AG09309 (cell line): ENCODE data around the gene RBMS1.

Experiments used
- DNase-seq: peaks from one replicate; pipeline ENCODE4 v3.0.0-alpha.2; 2010; ENCODE audit warnings: low read depth
- H3K4me3 ChIP-seq: 2 replicates; pipeline ENCODE4 v1.5.1; 2011; ENCODE audit warnings: mild to moderate bottlenecking, low read depth, low read length, moderate library complexity; ENCODE audit not compliant: control insufficient read depth
- CTCF ChIP-seq: IDR thresholded peaks from 2 replicates; pipeline ENCODE4 v1.5.1; 2011; ENCODE audit warnings: mild to moderate bottlenecking, low read depth, low read length, inconsistent platforms; ENCODE audit not compliant: insufficient read depth, control insufficient read depth; ENCODE audit errors: missing control alignments

RBMS1 gene

GRCh38 chr2:160533482-160533881 is 39.9 kb upstream of the RBMS1 start:
- no peak for TF ChIP-seq CTCF
- no peak overlapping the region for H3K4me3 ChIP-seq
- DNase-seq: no peak

GRCh38 chr2:160532388-160532787 is 38.8 kb upstream of the RBMS1 start:
- H3K4me3 ChIP-seq: no peak overlapping the region
- DNase-seq: no peak
- no peak for TF ChIP-seq CTCF

- H3K4me3 ChIP-seq: no peak overlapping the region
- TF ChIP-seq CTCF: no peak
- DNase-seq: peak; percentile 43
These were observed 29.5 kb upstream of the RBMS1 start for GRCh38 chr2:160522951-160523710.

- no peak for DNase-seq
- H3K4me3 ChIP-seq: no peak overlapping the region
- no peak for TF ChIP-seq CTCF
These were observed 24.1 kb upstream of the RBMS1 start for GRCh38 chr2:160517731-160518130.

- DNase-seq: no peak
- TF ChIP-seq CTCF: no peak
- no peak overlapping the region for H3K4me3 ChIP-seq
These were observed 23.1 kb upstream of the RBMS1 start for GRCh38 chr2:160516547-160517365.

GRCh38 chr2:160515120-160515519 is 21.5 kb upstream of the RBMS1 start:
- no peak for TF ChIP-seq CTCF

More at GRCh38 chr2:160515120-160515519, 21.5 kb upstream of the RBMS1 start:
- H3K4me3 ChIP-seq: no peak overlapping the region
- DNase-seq: no peak
